HFF-Myc (cell line): Measurements from ENCODE around the gene ADGRL2.

Experiments
- DNase-seq: peaks from one replicate; pipeline ENCODE4 v3.0.0-alpha.2; 2011; ENCODE audit warnings: low read depth; ENCODE audit errors: extremely low read depth
- H3K4me3 ChIP-seq: replicated peaks from 2 replicates; pipeline ENCODE4 v1.5.1; 2011; ENCODE audit warnings: low read depth, mild to moderate bottlenecking, control low read depth, low read length
- CTCF ChIP-seq: IDR thresholded peaks from 2 replicates; pipeline ENCODE4 v1.5.1; 2012; ENCODE audit warnings: mild to moderate bottlenecking, low read depth, low read length, control low read depth; ENCODE audit errors: missing control alignments

ADGRL2 gene

GRCh38 chr1:81841795-81842194 lies 41.1 kb downstream of the ADGRL2 start:
- TF ChIP-seq CTCF, result no peak
- no peak for DNase-seq
- H3K4me3 ChIP-seq, result no peak overlapping the region

- DNase-seq, result no peak
- H3K4me3 ChIP-seq, result no peak overlapping the region
- no peak for TF ChIP-seq CTCF
These were observed 43.7 kb downstream of the ADGRL2 start for GRCh38 chr1:81844477-81844876.

DNA sequence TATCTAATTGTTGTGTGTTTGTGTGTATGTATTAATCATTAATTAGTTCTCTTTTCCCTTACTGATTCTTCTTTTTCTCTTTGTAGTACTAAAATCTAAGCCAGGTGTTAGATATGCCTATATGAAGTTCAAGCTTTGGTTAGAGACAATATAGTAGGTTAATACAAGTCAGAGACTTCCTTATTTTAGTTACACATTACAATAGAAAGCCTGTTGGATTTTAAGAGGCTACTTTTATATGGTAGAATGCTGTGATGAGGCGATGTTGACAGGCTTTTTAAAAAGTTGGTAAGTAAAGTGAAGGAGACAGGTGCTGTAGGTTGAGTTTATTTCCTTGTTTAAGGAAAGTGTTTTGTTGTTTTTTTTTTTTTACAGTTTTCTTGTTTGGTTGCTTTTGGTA lies 45.9 kb downstream of the ADGRL2 start:
- H3K4me3 ChIP-seq, result no peak overlapping the region
- DNase-seq, result no peak
- TF ChIP-seq CTCF, result no peak

- H3K4me3 ChIP-seq, result no peak overlapping the region
- no peak for DNase-seq
- TF ChIP-seq CTCF, result no peak
These were observed 46.3 kb downstream of the ADGRL2 start for GRCh38 chr1:81847063-81847462.

DNA sequence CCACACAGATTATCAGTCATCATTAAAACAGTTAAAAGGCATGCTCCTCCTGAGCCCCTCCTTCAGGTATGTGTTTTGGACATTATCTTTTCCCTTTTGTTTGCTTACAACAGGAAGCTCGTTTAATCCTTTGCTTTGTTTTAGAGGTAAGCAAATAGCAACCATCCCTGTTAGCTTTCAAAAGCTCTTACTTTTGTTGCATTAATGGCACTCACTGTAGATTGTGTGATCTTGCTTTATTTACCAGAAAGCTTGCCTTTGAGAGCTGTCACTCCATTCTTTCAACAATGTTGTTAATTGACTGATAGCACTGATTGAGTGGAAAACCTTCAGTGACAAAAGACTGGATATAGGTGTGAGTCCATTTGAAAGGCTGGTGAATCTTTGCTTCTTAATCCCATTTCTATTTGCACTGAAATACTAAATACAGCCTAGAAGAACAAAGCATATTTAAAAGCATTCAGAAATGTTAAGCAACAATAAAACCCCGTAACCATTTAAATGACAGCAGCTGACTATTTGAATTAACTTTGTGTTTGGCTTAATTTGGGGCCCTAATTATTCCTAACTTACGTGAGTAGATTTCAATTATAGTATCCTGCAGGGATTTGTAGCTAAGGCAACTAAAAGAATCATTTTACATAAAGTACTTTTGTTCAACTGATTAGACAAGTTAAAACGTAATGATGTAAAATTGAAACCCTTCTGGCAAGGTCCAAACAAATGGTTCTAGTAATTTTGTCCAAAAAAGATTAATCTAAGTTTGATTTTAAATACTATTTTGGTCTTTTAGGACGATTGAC lies 48.3 kb downstream of the ADGRL2 start:
- DNase-seq, result no peak
- no peak for TF ChIP-seq CTCF
- H3K4me3 ChIP-seq, result no peak overlapping the region

GRCh38 chr1:81850031-81850430 lies 49.3 kb downstream of the ADGRL2 start:
- no peak overlapping the region for H3K4me3 ChIP-seq
- no peak for TF ChIP-seq CTCF
- DNase-seq, result no peak

GRCh38 chr1:81850495-81850894 lies 49.8 kb downstream of the ADGRL2 start:
- no peak for DNase-seq
- no peak overlapping the region for H3K4me3 ChIP-seq
- TF ChIP-seq CTCF, result no peak
